ENCODE results near the gene GPC5. TPM values are rescaled to one million over a fixed set of nuclear protein-coding genes. Genes with fewer than 3 reads are reported as not detected.

The GPC5 gene
- total RNA-seq, 2 donors from 2014 or later = not detected

DNA sequence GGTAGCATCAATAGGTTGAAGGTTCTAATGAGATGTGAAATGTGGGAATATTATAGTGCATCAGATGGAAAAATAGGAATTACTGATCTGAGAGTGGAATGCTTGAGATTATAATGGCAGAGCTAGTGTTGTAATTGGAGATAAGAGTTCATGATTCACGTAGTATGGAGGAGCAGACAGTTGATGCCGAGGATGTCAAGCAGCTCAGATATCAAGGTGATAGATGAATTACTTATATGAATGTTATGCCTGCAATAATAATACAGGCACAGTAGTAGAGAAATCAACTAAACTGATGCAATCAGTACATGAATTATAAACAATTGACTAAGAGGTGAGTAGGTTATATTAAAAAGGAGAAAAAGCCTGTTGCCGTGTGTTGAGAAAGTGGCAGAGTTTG, 1035.0 kb downstream of the GPC5 start:
- no peaks in the 10 kb centered on the region for H3K36me3 ChIP-seq (replicated peaks in 1 of 2; ENCODE audit: insufficient read depth in 1 of 2, low read depth in 2 of 2)
- no peak for TF ChIP-seq CTCF (IDR thresholded peaks at IDR 0.05)
- TF ChIP-seq POLR2A (IDR thresholded peaks at IDR 0.05) = no peak
- no peak for DNase-seq
- 50 to 78% methylated on average over 3 of the region's 3 CpGs for WGBS, 2 donors
- no peaks in the 10 kb centered on the region for H3K9me3 ChIP-seq
- no peak overlapping the region for H3K27ac ChIP-seq
- no peaks in the 10 kb centered on the region for H3K27me3 ChIP-seq
- intact Hi-C loops (cut with DNase I) = no loop called here
- no peaks in the 10 kb centered on the region for H3K4me1 ChIP-seq
- H3K4me3 ChIP-seq = no peak overlapping the region
- ATAC-seq = no peak

DNA sequence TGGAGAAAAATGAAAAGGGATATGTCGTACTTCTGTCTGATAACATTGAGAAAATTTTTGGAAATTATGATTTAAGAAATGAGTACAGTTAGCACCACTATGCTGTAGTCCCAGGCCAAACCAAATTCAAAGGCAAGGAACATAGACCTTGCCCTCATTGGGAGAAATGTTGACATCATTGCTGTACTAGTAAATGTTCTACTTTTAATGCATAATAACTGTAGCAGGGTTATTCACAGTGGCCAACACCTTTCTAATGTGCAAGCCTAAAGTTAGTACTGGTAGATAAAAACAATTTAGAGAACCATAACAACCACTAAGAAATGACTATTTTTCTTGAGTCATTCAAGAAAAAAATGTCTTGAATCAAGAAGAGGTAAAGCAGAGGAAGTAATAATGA, 1035.5 kb downstream of the GPC5 start:
- H3K4me3 ChIP-seq = no peak overlapping the region
- H3K27ac ChIP-seq = no peak overlapping the region
- intact Hi-C loops (cut with DNase I) = no loop called here
- ATAC-seq (no peak), DNase-seq (no peak)
- TF ChIP-seq CTCF (IDR thresholded peaks at IDR 0.05) = no peak
- no peak for TF ChIP-seq POLR2A (IDR thresholded peaks at IDR 0.05)
- WGBS, 2 donors = 59 to 61% methylated on average over 1 of the region's 1 CpG
- no peaks in the 10 kb centered on the region for H3K27me3 ChIP-seq
- H3K4me1 ChIP-seq = no peaks in the 10 kb centered on the region
- H3K36me3 ChIP-seq (replicated peaks in 1 of 2; ENCODE audit: insufficient read depth in 1 of 2, low read depth in 2 of 2) = no peaks in the 10 kb centered on the region
- no peaks in the 10 kb centered on the region for H3K9me3 ChIP-seq

DNA sequence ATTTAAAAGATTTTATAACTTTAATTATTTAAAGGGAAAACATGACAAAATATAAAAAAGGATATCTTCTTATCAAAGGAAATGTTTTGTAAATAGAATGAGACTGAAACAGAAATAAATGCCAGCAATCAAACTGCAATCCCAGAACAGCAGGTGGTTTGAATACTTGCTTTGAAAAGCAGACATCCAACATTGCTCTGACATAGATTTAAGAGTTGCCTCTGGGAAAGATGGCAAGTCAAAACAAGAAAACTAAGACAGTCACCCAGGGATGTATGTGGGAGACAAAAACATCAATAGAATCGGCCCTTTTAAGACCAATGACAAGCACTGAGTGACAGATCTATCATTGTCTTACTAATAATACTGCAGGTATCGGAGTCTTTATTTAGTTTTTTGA, 1038.5 kb downstream of the GPC5 start:
- Histone ChIP-seq H3K9me3 (no peaks in the 10 kb centered on the region), H3K27ac (no peak overlapping the region), H3K4me3 (no peak overlapping the region), H3K36me3 (replicated peaks in 1 of 2; ENCODE audit: insufficient read depth in 1 of 2, low read depth in 2 of 2) (no peaks in the 10 kb centered on the region), H3K4me1 (no peaks in the 10 kb centered on the region), H3K27me3 (no peaks in the 10 kb centered on the region)
- ATAC-seq (no peak), DNase-seq (no peak)
- intact Hi-C loops (cut with DNase I) = no loop called here
- 73% methylated on average over 2 of the region's 2 CpGs for WGBS, 2 donors
- TF ChIP-seq POLR2A (IDR thresholded peaks at IDR 0.05) = no peak
- TF ChIP-seq CTCF (IDR thresholded peaks at IDR 0.05) = no peak

DNA sequence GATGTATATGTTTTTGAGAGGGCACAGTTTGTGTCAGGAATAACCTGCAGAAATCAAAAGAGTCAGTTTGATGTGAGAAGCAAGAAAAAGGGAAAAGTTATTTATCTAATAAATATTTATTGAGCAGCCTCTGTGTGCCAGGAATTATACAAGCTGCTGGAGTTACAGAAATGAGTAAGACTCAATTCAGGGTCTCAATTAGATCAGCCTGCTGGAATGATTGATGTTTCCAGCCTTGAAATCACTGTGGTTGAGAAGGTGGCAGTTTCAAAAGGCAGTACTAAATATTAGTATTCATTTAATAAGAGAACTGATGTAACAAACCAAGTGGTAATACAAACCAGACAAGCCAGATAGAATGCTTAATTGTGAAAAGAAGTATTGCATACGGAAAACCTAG, 1045.8 kb downstream of the GPC5 start:
- no peaks in the 10 kb centered on the region for H3K4me1 ChIP-seq
- no peak overlapping the region for H3K27ac ChIP-seq
- TF ChIP-seq CTCF (IDR thresholded peaks at IDR 0.05) = no peak
- TF ChIP-seq POLR2A (IDR thresholded peaks at IDR 0.05) = no peak
- WGBS, 2 donors = 48 to 61% methylated on average over 1 of the region's 1 CpG
- H3K9me3 ChIP-seq = no peaks in the 10 kb centered on the region
- ATAC-seq (no peak), DNase-seq (no peak)
- no peak overlapping the region for H3K4me3 ChIP-seq
- intact Hi-C loops (cut with DNase I) = no loop called here
- H3K36me3 ChIP-seq (replicated peaks in 1 of 2; ENCODE audit: insufficient read depth in 1 of 2, low read depth in 2 of 2) = no peaks in the 10 kb centered on the region
- H3K27me3 ChIP-seq = no peaks in the 10 kb centered on the region

DNA sequence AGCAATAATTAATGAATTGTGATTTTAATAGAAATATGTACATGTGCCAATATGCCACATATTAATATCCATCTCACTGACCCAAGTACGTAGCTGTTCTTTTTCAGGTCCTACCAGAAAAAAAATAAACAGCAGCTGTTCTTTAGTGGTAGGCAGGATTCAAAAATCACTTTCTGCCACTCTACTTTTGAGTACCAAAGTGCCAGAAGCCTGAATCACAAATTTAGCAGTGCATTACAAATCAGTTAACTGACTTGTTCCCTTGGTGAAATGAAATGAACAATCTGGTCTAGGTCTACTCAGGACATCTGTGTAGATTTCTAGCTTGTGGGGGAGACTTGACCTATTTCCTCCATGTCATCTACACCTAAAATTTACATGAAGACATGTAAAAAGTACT, 1052.6 kb downstream of the GPC5 start:
- intact Hi-C loops (cut with DNase I) = no loop called here
- no peaks in the 10 kb centered on the region for H3K4me1 ChIP-seq
- H3K36me3 ChIP-seq (replicated peaks in 1 of 2; ENCODE audit: insufficient read depth in 1 of 2, low read depth in 2 of 2) = no peaks in the 10 kb centered on the region
- 68 to 81% methylated on average over 1 of the region's 1 CpG for WGBS, 2 donors
- no peak for ATAC-seq
- no peak overlapping the region for H3K27ac ChIP-seq
- no peak overlapping the region for H3K4me3 ChIP-seq
- no peak for DNase-seq
- TF ChIP-seq POLR2A (IDR thresholded peaks at IDR 0.05) (no peak), CTCF (IDR thresholded peaks at IDR 0.05) (no peak)
- H3K9me3 ChIP-seq = no peaks in the 10 kb centered on the region
- no peaks in the 10 kb centered on the region for H3K27me3 ChIP-seq
